GM21529 (cell line): ENCODE data around the gene PIP4K2C.

Experiments used
- ATAC-seq: cut with Tn5 transposase; IDR thresholded peaks from one replicate; pipeline ENCODE4 v1.9.1; 2021; ENCODE audit not compliant: unreplicated experiment

PIP4K2C gene

DNA sequence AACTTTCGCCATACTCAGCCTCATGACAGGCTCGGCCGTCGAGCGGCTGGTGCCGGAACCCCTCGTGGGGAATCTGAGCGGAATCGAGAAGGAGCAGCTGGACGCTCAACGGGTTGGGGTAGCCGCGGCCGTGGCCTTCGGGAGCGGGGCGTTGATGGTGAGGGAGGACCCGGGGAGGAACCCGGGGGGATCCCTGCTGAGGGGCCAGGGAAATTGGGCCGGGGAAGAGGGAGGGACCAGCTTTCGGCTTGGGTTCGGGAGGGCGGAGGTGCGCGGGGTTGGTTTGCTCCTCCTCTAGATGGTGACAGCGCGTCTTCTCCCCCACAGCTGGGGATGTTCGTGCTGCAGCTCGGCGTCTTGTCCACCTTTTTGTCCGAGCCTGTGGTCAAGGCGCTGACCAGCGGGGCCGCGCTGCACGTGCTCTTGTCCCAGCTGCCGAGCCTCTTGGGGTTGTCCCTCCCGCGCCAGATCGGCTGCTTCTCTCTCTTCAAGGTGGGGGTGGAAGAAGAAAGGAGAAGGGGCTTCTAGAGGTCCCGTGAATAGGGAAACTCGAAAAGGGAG lies 30.0 kb downstream of the PIP4K2C start:
- ATAC-seq = no peak

GRCh38 chr12:57621497-57622292 lies 30.7 kb downstream of the PIP4K2C start:
- peak; percentile 52 for ATAC-seq

GRCh38 chr12:57622293-57623245 lies 31.6 kb downstream of the PIP4K2C start:
- no peak for ATAC-seq

GRCh38 chr12:57623385-57623784 lies 32.4 kb downstream of the PIP4K2C start:
- no peak for ATAC-seq

DNA sequence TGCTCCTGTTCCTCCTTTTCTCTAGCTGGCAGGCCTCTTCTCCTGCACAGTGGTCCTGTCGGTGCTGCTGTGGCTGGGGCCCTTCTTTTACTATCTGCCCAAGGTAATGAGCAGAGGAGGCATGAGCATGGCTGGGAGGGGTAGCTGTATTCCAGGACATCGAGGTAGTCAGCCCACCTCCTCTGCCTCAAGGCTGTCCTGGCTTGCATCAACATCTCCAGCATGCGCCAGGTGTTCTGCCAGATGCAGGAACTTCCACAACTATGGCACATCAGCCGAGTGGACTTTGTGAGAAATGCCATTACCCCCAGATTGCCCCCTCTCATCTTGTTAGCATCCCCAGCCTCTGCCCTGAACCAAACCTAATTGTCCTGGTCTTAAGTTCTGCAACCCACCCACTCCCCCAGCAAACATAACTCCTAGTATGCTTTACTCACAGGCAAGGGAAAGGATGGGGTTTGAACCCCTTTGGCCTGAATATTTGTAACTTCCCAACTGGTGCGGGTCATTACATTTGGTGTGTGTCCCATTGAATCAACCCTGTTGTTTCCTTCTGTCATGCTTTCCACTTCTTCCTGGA lies 32.9 kb downstream of the PIP4K2C start:
- no peak for ATAC-seq

DNA sequence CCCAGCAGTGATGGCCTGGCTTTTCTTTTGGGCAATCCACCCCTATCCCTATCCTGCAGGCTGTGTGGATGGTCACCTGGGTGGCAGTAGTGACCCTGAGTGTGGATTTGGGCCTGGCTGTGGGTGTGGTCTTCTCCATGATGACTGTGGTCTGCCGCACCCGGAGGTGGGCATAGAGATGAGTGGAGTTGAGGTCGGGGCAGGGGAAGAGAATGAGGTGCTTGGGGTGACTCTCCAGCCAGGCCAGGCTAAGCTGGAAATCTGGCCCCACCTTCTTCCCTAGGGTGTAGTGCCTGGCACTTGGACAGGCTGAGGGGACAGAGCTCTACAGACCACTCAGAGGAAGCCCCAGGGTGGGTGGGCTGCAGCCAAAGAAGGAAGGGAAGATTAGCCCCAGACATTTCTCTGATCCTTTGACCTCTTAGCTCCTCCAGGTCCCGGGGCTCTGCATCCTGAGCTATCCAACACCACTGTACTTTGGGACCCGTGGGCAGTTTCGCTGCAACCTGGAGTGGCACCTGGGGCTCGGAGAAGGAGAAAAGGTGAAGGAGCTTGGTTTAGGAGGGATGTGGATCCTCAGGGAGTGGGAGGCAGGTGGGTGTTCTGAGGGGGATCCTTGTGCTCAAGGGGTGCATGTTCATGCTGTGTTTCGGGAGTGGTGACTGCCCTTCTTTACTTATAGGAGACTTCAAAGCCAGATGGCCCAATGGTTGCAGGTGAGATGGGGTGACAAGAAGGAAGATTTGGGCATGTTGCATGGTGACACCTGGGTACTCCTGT lies 33.6 kb downstream of the PIP4K2C start:
- no peak for ATAC-seq

DNA sequence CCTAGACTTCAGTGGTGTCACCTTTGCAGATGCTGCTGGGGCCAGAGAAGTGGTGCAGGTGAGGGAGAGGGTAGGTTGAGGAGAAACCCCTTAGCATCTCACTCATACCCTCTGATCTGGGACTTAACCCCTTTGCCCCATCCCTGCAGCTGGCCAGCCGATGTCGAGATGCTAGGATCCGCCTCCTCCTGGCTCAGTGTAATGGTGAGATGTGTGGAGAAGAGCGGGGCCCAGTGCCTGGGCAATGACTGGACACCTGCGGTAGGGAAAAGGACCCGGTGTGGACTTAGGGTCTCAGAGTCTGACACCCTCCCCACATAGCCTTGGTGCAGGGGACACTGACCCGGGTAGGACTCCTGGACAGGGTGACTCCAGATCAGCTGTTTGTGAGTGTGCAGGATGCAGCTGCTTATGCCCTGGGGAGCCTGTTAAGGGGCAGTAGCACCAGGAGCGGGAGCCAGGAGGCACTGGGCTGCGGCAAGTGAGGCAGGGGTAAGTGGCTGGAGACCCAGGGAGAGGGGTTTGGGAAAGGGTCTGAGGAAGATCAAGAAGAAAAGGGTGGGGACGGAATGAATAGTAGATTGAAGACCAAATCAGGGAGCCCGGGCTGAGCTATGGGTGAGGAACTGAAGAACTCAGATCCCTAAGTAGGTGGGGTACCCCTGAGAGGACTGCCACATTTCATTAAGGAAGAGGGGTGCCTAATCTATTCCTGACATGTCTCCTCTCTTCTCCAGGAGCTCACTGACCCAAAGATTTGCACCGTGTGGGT lies 34.5 kb downstream of the PIP4K2C start:
- no peak for ATAC-seq

DNA sequence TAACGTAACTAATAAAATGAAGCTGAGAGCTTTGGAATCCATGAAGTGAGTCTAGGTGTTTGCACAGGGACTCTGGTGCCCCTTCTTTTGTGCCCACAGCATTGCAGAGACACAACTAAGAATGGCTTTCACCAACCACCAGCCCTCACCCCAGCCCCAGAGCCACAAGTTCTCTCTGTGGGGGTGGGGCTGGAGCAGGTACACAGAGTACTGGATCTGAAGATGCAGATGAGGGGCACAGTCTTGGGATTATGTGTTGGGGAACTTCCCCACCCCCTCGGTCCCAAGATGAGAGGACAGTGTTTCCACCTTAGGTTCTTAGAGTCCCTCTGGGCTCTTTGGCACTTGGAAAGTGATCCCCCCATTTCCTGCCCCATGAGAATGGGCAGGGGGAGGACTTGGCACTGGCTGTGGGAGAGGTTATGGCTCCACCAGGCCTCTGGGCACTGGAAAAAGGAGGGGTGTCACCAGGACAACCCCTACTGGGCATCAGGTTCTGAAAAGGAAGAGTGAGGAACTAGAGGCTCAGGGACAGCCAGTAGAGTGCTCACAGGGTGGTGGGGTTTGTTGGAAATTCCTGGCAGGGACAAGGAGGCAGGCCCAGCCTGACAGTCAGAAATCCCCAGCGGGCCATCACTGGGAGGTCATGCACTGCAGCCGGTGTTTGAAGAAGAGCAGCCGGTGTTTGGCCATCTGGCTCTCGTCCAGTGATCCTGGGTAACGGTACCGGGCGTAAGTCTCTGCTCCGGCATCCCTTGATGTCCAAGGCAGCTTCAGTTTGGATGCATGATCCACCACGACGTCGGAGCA lies 35.3 kb downstream of the PIP4K2C start:
- no peak for ATAC-seq

- ATAC-seq = no peak
Measured at GRCh38 chr12:57626921-57627445, 36.0 kb downstream of the PIP4K2C start.

- ATAC-seq = no peak
Measured at GRCh38 chr12:57627501-57628279, 36.7 kb downstream of the PIP4K2C start.

- ATAC-seq = no peak
Measured at GRCh38 chr12:57628280-57629191, 37.5 kb downstream of the PIP4K2C start.

- no peak for ATAC-seq
Measured at GRCh38 chr12:57629897-57630471, 39.0 kb downstream of the PIP4K2C start.

DNA sequence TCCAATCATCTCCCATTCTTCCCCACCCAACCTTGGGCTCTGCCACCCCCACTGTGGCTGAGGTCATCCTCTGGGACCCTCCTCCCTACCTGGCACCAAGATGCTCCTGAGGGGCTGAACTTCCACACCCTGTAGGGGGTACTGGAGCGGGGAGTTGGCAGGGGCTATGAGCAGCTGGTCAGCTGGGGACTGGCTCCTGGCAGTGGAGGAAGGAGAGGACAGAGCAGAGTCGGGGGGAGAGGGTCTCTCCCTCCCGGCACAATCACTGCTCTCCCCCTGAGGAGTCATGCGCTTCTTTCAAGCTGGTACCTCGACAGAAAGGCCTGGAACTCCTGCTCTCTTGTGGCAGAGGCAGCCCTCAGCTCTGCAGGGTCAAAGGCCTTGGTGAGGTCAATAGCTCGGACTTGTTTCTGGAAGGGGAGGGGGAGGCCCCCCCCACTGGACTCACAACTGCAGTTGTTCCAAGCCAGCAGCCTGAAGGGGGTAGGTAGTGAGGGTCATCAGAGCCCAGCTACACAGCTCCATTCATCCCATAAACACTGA lies 40.0 kb downstream of the PIP4K2C start:
- ATAC-seq = no peak

DNA sequence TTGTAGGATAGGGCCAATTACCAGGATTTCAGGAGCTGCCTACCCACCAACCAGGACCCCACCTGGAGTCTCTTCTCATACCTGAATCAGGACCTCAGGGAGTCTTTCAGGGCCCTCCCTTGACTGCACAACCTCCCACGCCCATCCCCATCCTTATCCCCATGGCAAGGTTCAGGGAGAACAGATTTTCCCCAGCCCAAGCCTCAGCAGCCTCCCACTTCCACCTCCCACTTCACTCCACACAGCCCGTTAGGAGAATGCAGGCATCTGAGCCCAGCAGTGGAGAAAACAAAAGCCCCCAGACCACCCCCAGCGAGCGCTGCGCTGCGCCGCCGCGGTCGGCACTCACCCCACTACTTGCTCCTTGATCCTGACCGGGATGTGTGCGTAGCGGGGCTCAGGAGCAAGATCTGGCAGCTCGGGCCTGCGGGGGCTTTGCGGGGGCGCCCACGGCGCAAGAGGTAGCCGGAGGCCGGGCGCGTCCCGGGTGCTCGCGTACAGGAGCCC lies 40.6 kb downstream of the PIP4K2C start:
- no peak for ATAC-seq

GRCh38 chr12:57632073-57632957 lies 41.3 kb downstream of the PIP4K2C start:
- no peak for ATAC-seq
